Stimulated activated CD8-positive, alpha-beta memory T cell treated with anti-CD3 and anti-CD28 coated beads, Interleukin-7, amount 100 ng/mL, for 48 hours (primary cell): Measurements from ENCODE around the gene PIGU.
"Not testable (repeated sequence)": the region's sequence is repeated elsewhere in the genome, so short reads cannot be mapped to it uniquely, and the experiment has no call there.

Source experiments
- DNase-seq, 2 donors: peaks; one replicate each; pipeline ENCODE4 v3.0.0-alpha.2; 2020; ENCODE audit warnings: low read depth in 1 of 2; ENCODE audit errors: extremely low read depth in 1 of 2

Gene PIGU

DNA sequence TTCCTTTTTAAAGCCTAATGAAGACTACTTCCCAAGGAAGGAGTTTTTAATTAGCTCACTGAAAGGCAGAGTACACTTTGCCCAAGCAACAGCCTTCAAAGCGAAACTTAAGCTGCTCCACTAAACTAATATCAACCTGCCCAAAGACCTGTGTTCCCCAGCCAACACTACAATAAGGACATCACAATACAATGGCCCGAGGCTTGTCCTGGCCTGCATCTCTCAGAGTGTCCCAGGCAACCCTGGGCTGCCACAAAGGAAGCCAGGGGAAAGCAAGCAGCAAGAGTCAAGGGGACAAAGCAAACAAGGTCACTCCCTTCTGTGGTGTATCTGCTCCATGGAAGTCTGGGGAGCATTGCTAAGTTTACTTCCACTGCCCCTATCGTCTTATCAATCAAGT, 52.3 kb downstream of the PIGU start:
- no peak for DNase-seq

DNA sequence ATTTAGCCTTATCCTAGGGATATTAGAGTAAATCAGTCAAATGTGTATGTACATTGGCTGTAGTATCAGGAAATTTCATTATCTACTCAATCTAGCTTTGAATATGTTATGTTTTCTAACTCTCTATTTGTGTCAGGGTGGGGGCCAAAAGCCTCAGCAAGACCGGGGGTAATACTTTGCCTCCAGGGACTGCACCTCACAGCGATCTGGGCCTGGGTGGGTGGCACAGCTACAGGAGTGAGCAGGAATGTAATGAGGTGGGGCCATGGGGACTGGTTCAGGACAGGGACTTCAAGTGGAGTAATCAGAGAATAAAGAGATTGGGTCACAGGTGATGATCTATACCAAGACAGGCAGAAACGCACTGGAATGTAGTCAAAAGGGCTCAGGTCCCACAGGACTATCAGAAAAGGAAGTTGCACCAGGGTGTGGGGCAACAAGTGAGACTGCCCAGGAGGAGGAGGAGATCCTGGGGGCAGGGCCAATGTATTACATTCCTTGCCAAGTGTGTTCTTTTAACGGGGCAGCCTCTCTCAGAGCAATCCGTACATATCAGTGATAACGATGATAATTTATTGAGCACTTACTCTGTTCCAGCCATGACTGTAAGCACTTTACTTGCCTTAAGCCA, 54.0 kb downstream of the PIGU start:
- no peak for DNase-seq

DNA sequence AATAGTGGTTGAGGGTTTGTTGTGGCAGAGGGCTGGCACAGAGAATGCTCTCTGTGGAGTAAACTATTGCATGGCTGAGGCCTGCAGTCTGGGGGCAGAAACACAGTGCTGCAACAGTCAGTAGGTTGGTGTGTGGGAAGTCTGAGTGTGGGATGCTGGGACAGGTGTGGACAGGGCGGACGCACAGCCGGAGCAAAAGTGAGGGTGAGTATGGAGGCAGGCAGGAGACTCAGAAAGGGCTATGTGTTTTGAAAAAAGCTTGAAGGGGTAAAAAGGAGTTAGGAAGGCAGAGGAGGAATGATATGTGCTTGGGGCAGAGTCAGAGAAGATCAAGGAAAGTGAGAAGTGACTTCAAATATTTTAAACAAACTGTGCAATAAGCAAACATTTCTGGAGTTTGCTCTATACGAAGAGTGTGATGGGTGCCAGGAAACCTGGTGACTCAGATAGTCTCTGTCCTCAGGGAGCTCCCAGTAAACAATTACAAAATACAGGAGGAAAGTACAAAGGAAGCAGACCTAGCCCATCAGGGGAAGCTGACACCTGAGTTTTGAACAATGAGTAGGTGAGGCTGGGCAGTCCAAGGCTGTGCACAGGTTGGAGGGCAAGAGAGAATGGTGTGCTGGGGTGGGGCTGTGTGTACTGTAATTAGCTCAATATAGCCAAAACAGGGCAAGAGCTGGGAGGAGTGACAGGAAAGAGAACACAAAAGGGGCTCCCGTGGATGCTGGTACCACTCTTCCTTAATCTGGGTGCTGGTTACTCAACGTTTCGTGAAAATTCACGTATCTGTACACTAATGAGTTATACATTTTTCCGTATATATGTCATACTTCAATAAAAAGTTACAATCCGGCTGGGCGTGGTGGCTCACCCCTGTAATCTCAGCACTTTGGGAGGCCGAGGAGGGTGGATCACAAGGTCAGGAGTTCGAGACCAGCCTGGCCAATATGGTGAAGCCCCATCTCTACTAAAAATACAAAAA, 55.2 kb downstream of the PIGU start:
- no peak for DNase-seq

DNA sequence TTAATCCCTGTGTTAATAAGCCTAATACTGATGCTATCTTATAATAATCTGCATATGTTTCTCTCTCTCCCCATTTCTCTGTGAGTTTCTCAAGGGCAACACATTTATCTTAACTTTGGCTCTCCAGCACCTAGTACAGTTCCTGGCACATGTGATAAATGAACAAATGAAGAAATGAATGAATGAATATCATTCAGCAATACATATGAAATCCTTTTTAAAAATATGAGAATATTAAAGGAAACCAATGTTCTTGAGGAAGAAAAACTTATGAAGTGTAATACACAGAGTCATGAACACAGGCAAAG, 55.9 kb downstream of the PIGU start:
- no peak for DNase-seq

DNA sequence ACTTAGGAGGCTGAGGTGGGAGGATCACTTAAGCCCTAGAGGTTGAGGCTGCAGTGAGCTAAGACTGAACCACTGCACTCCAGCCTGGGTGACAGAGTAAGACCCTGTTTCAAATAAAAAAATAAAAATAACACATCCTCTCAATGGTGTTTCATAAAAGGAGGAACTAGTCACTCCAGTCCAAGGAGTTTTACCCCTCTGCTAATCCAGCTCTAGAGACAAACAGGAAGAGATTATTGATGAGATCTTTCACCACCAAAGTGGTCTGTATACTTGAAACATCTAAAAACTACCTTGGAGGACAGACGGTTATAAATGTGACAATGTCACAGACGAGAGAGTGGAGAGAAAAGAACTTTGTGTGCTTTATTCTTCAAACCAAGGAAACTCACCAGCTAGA, 58.2 kb downstream of the PIGU start:
- no peak for DNase-seq

DNA sequence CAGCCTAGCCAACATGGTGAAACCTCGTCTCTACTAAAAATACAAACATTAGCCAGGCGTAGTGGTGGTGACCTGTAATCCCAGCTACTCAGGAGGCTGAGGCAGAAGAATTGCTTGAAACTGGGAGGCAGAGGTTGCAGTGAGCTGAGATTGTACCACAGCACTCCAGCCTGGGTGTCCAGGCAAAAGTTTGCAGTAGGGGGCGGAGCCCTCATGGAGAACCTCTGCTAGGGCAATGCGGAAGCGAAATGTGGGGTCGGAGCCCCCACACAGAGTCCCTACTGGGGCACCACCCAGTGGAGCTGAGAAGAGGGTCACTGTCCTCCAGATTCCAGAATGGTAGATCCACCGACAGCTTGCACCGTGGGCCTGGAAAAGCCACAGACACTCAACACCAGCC, 60.0 kb downstream of the PIGU start:
- not testable (repeated sequence) for DNase-seq

DNA sequence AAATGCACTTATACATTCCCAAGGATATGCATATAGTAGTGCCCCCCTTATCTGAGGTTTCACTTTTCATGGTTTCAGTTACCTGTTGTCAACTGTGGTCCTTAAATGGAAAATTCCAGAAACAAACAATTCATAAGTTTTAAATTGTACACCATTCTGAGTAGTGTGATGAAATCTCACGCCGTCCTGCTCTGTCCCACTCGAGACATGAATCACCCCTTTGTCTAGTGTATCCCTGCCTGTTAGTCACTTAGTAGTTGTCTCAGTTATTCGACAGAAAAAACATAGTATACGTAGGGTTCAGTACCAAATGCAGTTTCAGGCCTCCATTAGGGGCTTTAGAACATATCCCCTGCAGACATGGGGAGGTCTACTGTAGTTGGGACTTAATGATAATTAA, 61.4 kb downstream of the PIGU start:
- DNase-seq = no peak

DNA sequence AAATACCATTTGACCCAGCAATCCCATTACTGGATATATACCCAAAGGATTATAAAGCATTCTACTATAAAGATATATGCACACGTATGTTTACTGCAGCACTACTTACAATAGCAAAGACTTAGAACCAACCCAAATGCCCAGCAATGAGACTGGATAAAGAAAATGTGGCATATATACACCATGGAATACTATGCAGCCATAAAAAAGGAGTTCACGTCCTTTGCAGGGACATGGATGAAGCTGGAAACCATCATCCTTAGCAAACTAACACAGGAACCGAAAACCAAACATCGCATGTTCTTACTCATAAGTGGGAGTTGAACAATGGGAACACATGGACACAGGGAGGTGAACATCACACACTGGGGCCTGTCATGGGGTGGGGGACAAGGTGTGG, 64.9 kb downstream of the PIGU start:
- not testable (repeated sequence) for DNase-seq

DNA sequence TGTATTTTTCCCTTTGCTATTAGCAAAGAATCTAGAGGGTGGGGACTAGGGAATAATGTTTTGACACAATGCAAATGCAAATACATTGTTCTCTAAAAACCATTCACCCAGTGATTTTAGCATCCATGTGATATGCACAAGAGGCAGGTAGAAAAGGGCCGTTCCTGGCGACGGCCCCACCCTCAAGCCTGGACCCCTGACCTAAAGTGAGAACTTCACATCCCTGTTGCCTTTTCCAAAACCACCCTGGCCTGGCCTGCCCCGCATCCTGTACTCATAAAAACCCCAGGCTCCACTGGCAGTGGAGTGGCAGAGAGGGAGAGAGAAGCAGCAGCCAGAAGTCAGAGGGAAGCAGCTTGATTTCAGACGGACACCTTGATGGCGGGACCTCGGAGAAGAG, 69.8 kb downstream of the PIGU start:
- no peak for DNase-seq

DNA sequence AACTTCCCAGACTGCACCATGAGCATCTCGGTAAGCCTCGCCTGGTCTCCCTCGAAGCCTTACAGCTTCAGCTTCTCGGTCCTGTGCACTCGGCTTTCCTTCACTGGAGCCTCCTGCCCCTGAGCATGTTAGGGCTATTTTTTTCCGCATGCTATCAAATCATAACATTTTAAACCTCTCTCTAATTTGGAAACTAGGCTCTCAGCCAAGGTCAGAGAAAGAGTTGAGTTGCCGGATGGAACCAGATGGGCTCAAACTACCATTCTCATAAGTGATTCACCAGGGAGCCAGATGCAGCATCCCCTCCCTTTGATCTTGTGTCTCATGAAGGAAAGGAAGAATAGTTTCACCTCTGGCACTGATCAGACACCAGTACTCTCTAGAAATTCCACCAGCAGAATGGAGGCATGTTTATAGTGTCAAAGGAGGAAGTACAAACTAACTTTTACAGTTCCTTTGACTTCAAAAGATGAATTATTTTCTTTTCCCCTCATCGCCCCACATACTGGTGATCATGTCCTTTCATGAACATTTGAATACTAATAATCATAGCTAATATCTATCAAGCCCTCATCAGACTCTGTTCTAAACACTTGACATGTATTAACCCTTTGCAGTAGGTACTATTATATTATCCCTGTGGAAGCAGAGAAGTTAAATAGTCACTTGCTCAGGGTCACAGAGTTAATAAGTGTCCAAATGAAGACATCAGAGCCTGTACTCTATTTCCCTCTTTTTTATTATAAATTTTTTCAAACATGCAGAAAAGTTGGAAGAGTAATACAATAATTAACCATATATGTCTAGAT, 71.7 kb downstream of the PIGU start:
- DNase-seq = no peak

DNA sequence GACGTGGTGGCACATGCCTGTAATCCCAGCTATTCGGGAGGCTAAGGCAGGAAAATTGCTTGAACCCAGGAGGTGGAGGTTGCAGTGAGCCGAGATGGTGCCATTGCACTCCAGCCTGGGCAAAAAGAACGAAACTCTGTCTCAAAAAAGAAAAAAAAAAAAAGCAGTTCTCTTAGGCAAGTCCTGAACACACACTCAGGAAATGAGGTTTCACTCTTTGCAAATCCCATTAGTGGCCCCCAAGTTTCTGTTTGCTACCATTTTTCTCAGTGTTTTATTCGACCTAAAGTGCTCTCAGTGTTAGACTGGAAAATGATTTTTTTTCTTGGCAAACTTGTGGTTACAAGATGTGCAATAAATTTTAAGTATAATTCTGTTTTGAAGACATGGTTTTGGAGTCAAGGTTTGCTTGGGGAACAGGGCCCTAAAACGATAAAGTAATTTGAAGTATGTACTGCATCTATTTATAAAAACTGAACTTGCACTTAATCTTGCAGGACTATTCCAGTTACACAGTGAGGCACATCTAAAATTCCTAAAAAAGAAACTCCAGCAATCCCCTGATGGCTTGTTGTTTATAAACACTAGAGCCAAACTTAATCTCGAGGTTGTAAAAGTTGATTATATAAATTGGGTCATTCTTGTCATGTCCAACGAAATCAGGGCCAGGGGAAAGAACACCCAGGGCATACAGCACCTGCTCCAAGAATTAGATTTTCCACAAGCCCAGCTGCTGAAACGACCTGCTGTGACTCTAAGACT, 75.8 kb downstream of the PIGU start:
- no peak for DNase-seq

DNA sequence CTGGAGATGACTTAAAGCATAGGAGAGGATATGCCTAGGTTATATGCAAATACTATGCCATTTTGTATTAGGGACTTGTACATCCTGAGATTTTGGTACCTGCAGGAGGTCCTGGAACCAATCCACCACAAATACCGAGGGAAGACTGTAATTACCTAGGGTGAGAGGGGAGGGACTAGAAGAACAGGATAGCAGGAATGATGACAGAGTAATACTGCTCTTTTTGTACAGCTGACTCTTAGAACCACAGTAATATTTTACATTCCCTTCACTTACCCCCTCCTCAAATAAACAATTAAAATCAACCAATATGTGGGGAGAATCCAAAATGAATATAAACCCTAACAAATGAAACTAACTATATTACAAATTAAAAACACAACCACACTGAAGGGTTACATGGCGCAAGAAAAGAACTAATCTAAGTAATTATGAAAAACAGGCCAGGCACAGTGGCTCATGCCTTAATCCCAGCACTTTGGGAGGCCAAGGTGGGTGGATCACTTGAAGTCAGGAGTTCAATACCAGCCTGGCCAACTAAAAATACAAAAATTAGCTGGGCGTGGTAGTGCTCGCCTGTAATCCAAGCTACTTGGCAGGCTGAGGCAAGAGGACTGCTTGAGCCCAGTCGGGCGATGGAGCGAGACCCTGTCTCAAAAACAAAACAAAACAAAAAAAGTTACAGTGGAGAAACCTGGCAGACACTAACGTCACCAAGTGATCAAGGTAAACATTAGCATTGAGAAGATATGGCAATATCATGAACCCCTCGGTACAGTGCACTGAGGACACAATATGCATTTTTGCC, 81.3 kb downstream of the PIGU start:
- no peak for DNase-seq

DNA sequence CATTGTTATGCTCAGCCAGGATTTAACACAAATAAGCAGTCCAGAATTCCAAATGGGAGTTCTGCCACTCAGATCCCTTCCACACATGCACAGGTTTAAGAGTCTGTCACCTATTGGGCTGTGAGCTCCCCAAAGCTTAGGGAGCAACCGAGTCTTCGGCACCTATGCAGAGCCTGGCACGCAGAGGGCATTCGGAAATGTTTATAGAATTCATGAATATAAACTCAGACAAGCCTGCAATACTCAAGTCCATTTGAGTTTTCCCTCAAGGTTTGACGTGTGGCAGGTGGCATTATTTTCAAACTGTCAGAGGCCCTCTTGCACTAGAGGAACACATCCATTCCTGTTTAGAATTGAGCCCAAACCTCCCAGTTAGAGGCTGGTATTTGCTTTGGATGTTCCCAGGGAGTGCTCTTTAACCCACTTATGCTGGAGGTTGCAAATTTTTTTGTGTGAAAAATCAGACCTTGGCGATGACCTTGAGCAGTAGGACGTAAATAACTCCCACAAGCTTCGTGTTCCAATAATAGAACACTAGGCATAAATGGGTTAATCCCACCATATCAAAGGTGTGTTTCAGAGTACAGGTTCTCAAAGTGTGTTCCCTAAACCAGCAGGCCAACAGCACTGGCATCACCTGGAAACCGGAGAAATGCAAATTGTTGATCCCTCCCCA, 90.3 kb downstream of the PIGU start:
- no peak for DNase-seq

DNA sequence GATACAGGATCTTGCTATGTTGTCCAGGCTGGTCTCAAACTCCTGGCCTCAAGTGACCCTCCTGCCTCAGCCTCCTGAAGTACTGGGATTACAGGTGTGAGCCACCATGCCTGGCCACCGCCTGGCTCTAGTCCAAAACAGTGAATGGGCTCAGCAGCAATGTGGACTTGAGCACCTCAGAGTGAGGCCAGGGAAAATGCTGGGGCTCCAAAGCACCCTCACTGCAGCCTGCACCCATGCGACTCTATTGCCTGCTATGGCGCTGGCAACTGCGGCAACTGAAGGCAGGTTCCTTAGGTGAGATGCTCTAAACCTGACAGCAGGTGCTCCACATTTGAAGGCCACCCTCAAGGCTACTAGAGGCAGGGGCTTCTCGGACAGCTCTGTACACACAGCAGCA, 91.9 kb downstream of the PIGU start:
- DNase-seq = no peak

DNA sequence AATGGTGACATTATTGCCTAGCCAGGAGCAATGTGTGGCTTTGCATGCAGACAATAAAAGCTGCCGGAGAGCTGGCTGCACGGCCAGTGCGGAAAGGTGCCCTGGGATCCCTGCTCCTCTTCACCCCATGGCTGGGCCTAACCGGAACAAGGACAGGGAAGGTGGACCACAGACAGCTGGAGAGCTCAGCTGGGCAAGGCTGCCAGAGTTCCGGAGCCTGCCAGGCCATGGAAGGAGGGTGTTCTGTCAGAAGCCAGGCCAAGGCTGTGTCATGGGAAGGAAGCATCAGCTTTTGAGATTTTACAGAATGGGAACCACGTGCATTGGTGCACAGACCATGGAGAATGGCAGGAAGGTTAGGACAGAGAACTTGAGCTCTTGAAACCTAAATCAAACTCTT, 93.3 kb downstream of the PIGU start:
- no peak for DNase-seq

DNA sequence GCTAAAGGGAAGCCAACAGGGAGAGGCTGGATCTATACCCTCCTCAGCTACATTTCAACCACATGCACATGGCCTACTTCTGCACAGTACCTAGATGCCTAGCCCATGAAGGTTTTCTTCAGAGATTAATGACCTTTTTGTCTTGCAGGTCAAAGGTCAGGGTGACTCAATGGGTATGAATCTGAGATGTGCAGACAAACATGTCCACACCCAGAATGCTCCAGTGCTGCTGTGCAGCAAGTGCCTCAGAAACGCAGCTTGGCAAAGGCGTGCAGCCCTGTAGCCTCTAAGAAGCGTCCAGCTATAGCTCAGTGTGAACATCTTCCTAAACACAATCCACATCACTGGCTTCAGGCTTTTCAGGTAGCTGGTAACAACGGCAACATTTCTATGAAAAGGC, 94.0 kb downstream of the PIGU start:
- no peak for DNase-seq

DNA sequence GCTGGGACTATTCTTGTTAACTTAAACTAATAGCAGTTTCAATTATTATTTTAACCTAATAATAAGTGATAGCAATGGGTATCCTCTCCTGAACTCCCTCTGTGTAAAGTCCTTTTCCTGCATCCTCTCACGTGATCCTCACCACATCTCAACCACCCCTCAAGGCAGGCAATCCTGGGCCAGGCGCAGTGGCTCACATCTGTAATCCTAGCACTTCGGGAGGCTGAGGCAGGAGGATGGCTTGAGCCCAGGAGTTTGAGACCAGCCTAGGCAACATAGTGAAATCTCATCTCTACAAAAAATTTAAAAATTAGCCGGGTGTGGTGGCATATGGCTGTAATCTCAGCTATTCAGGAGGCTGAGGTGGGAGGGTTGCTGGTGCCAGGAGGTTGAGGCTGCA, 94.7 kb downstream of the PIGU start:
- no peak for DNase-seq

DNA sequence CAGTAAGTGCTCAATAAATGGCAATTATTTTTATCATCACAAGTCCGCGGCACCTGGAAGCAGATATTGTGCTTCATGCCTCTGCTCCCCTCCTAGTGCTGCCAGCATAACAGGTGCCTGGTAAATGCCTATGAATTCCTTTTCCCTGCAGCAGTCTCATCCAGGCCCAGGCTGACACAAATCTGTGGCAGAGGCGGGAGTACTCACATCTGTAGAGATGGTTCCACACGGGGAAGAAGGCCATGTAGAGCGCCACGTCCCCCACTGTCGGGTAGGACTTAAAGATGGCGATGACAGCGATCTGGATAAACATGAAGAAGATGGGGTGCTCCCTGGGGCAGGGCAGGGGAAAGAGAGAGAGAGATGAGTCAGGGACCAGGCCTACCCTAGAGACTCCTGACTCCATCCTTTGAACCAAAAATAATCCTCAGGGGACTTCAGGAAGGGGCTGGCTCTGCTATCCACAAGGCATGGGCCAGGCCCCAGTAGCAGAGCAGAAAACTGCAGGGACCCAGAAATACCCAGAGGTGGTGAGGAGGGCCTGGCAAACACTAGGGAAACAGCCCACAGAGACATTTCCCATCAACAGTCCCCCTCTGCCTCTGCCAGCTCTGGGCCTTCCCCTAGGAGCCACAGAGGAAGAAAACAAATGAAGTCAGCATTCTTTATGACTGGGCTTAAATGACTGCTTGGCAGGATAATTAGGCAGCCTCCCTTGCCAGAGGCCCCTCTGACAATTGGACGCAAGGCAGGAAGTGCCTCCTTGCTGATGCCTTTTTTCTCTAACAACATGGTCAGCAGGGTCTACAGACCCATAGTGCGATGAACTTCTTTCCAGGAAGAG, 95.3 kb downstream of the PIGU start:
- peak in 1 of 2 donors; percentile 25 for DNase-seq
